GM23338 (cell line): ENCODE results near the gene TTC23. TPM values are rescaled to one million over a fixed set of nuclear protein-coding genes. Genes with fewer than 3 reads are reported as not detected.
A peak's percentile ranks its signal among the peaks of the same experiment; 100 is the strongest.

Experiments used
- ATAC-seq: fragments of 200-7000 bp; cut with Tn5 transposase; 3 replicates; pipeline ENCODE4 v1.9.1; 2020
- DNase-seq: peaks from one replicate; pipeline ENCODE4 v3.0.0-alpha.2; 2015; ENCODE audit warnings: low spot score
- H2AFZ ChIP-seq: fragments of 200-600 bp; sonication (generic); 2 replicates; pipeline ENCODE4 v1.8.0; 2016; ENCODE audit warnings: antibody characterized with exemption, mild to moderate bottlenecking, moderate library complexity
- H3F3A ChIP-seq: fragments of 200-600 bp; sonication (generic); replicated peaks from 2 replicates; pipeline ENCODE4 v1.8.0; 2017; ENCODE audit warnings: antibody characterized with exemption, mixed run types, low read depth
- H3K27ac ChIP-seq: fragments of 200-600 bp; sonication (generic); 2 replicates; pipeline ENCODE4 v1.6.1; 2016; ENCODE audit warnings: low read depth
- H3K27me3 ChIP-seq: fragments of 200-600 bp; sonication (generic); 2 replicates; pipeline ENCODE4 v1.8.0; 2016; ENCODE audit warnings: mild to moderate bottlenecking, mixed run types, moderate library complexity; ENCODE audit not compliant: insufficient read depth
- H3K36me3 ChIP-seq: fragments of 200-600 bp; sonication (generic); 2 replicates; pipeline ENCODE4 v1.8.0; 2016; ENCODE audit warnings: mild to moderate bottlenecking; ENCODE audit not compliant: insufficient read depth
- H3K4me1 ChIP-seq: fragments of 200-600 bp; sonication (generic); 2 replicates; pipeline ENCODE4 v1.8.0; 2016; ENCODE audit warnings: mild to moderate bottlenecking, moderate library complexity; ENCODE audit not compliant: insufficient read depth
- H3K4me2 ChIP-seq: fragments of 200-600 bp; sonication (generic); 2 replicates; pipeline ENCODE4 v1.7.1; 2017; ENCODE audit warnings: mixed run types
- H3K4me3 ChIP-seq: fragments of 200-600 bp; sonication (generic); 2 replicates; pipeline ENCODE4 v1.6.1; 2016; ENCODE audit warnings: mixed run types
- H3K79me2 ChIP-seq: fragments of 200-600 bp; sonication (generic); replicated peaks from 2 replicates; pipeline ENCODE4 v1.8.0; 2017; ENCODE audit warnings: mild to moderate bottlenecking; ENCODE audit not compliant: insufficient read depth
- H3K9me2 ChIP-seq: fragments of 200-600 bp; sonication (generic); 2 replicates; pipeline ENCODE4 v1.8.0; 2017; ENCODE audit not compliant: insufficient read depth
- H4K20me1 ChIP-seq: fragments of 200-600 bp; sonication (generic); replicated peaks from 2 replicates; pipeline ENCODE4 v1.8.0; 2017; ENCODE audit warnings: mild to moderate bottlenecking; ENCODE audit not compliant: insufficient read depth
- H3K27ac Mint-ChIP-seq: 2 replicates; pipeline ENCODE4 v1.8.0; 2020; ENCODE audit warnings: inconsistent platforms, mild to moderate bottlenecking, moderate library complexity, mixed read lengths
- H3K27me3 Mint-ChIP-seq: 3 replicates; pipeline ENCODE4 v1.8.0; 2022; ENCODE audit warnings: low read depth, mild to moderate bottlenecking, moderate library complexity, mixed read lengths, inconsistent platforms; ENCODE audit not compliant: insufficient read depth, poor library complexity
- H3K36me3 Mint-ChIP-seq: 3 replicates; pipeline ENCODE4 v1.8.0; 2021; ENCODE audit warnings: low read depth, mild to moderate bottlenecking, inconsistent platforms, moderate library complexity, mixed read lengths
- H3K4me1 Mint-ChIP-seq: 3 replicates; pipeline ENCODE4 v1.8.0; 2020; ENCODE audit warnings: mild to moderate bottlenecking, inconsistent platforms, mixed read lengths
- H3K4me3 Mint-ChIP-seq: 3 replicates; pipeline ENCODE4 v1.8.0; 2021; ENCODE audit warnings: moderate library complexity, mild to moderate bottlenecking, inconsistent platforms, mixed read lengths
- H3K9me3 Mint-ChIP-seq: 3 replicates; pipeline ENCODE4 v1.8.0; 2020; ENCODE audit warnings: moderate library complexity, mild to moderate bottlenecking, inconsistent platforms, mixed read lengths
- CREB1 ChIP-seq: fragments of 250-450 bp; sonication (Bioruptor Pico); IDR thresholded peaks from 2 replicates; pipeline ENCODE4 v1.5.0; 2020; ENCODE audit warnings: low read depth, mild to moderate bottlenecking, moderate library complexity
- ETS1 ChIP-seq: IDR thresholded peaks from 2 replicates; pipeline ENCODE4 v1.6.1; 2016; ENCODE audit warnings: antibody characterized with exemption
- EZH2 ChIP-seq: fragments of 200-600 bp; sonication (generic); IDR thresholded peaks from one replicate; pipeline ENCODE4 v1.8.0; 2017; ENCODE audit warnings: antibody characterized with exemption, mild to moderate bottlenecking, low read depth; ENCODE audit not compliant: unreplicated experiment
- EZH2phosphoT487 ChIP-seq: fragments of 200-600 bp; sonication (generic); IDR thresholded peaks from one replicate; pipeline ENCODE4 v1.8.1; 2018; ENCODE audit warnings: antibody characterized with exemption; ENCODE audit not compliant: unreplicated experiment
- JUNB ChIP-seq: IDR thresholded peaks from one replicate; pipeline ENCODE4 v1.6.1; 2016; ENCODE audit warnings: antibody characterized with exemption; ENCODE audit not compliant: unreplicated experiment
- NANOG ChIP-seq: IDR thresholded peaks from 2 replicates; pipeline ENCODE4 v1.6.1; 2016; ENCODE audit warnings: antibody characterized with exemption, borderline replicate concordance
- POLR2AphosphoS5 ChIP-seq: IDR thresholded peaks from 2 replicates; pipeline ENCODE4 v1.6.1; 2016; ENCODE audit warnings: antibody characterized with exemption, low read depth
- REST ChIP-seq: IDR thresholded peaks from one replicate; pipeline ENCODE4 v1.6.1; 2018; ENCODE audit warnings: antibody characterized with exemption; ENCODE audit not compliant: unreplicated experiment
- STAT1 ChIP-seq: IDR thresholded peaks from one replicate; pipeline ENCODE4 v1.6.1; 2016; ENCODE audit warnings: antibody characterized with exemption; ENCODE audit not compliant: unreplicated experiment
- ZNF114 ChIP-seq: fragments of 250-450 bp; sonication (Bioruptor Pico); IDR thresholded peaks from 2 replicates; pipeline ENCODE4 v1.5.0; 2020; ENCODE audit warnings: mild to moderate bottlenecking, moderate library complexity
- ZNF331 ChIP-seq: fragments of 250-450 bp; sonication (Bioruptor Pico); IDR thresholded peaks from 2 replicates; pipeline ENCODE4 v1.5.0; 2020; ENCODE audit warnings: low read depth, mild to moderate bottlenecking, moderate library complexity
- ZNF462 ChIP-seq: fragments of 250-450 bp; sonication (Bioruptor Pico); IDR thresholded peaks from 2 replicates; pipeline ENCODE4 v1.5.0; 2020; ENCODE audit warnings: mild to moderate bottlenecking, moderate library complexity
- polyA plus RNA-seq: library from polyadenylated mRNA; unstranded; fragments of >200 nt; fragmentation: Nextera tagmentation; extraction: Ambion mirVana; gene quantifications from 2 replicates; pipeline ENCODE4 v1.2.1, GENCODE V29; 2016
- total RNA-seq: library from RNA; depleted of rRNA; stranded (reverse); fragments of >200 nt; shearing (Covaris generic); gene quantifications from 2 replicates; pipeline ENCODE4 v1.2.3, GENCODE V29; 2014
- TF ChIP-seq, protein P1 (sequence below), 2 experiments: fragments of 200-600 bp in 1 of 2; sonication (generic) in 1 of 2; conservative IDR thresholded peaks; 2 replicates each; pipeline versions ENCODE4 v1.5.1 to v1.6.1; 2016 to 2017; ENCODE audit warnings: antibody characterized with exemption in 2 of 2, low read depth in 2 of 2, mild to moderate bottlenecking in 2 of 2, moderate library complexity in 1 of 2

Gene TTC23
- total and polyA plus RNA-seq, 2 experiments from 2014 or later: 6.3 to 25.2 TPM

GRCh38 chr15:99282121-99282520 is 32.7 kb upstream of the TTC23 start:
- no peak for ATAC-seq
- H3K36me3 ChIP-seq: no peaks in the 10 kb centered on the region
- H3K27ac Mint-ChIP-seq: peak overlapping the region; percentile 23; the same call in 1 of the 2 replicates

More at GRCh38 chr15:99282121-99282520, 32.7 kb upstream of the TTC23 start:
- H3K4me2 ChIP-seq: no peak overlapping the region
- H3F3A ChIP-seq: no peaks in the 10 kb centered on the region
- no peaks in the 10 kb centered on the region for H3K79me2 ChIP-seq
- no peak overlapping the region for H3K4me3 ChIP-seq
- peaks cover 5% of the 10 kb centered on the region for H3K27me3 Mint-ChIP-seq
- H3K4me1 ChIP-seq: no peaks in the 10 kb centered on the region
- H3K4me1 Mint-ChIP-seq: no peaks in the 10 kb centered on the region; the same call in 2 of the 3 replicates
- H3K36me3 Mint-ChIP-seq: no peaks in the 10 kb centered on the region
- no peaks in the 10 kb centered on the region for H3K9me2 ChIP-seq
- no peak overlapping the region for H3K27ac ChIP-seq
- H3K4me3 Mint-ChIP-seq: no peak overlapping the region
- no peak for TF ChIP-seq ETS1
- no peak for TF ChIP-seq EZH2
- TF ChIP-seq ZNF331 (CRISPR knock-in tag): no peak
- no peak for TF ChIP-seq JUNB
- TF ChIP-seq NANOG: no peak
- TF ChIP-seq STAT1: no peak
- no peak for TF ChIP-seq ZNF114
- no peak for TF ChIP-seq CREB1 (CRISPR knock-in tag)
- TF ChIP-seq, protein P1, sequence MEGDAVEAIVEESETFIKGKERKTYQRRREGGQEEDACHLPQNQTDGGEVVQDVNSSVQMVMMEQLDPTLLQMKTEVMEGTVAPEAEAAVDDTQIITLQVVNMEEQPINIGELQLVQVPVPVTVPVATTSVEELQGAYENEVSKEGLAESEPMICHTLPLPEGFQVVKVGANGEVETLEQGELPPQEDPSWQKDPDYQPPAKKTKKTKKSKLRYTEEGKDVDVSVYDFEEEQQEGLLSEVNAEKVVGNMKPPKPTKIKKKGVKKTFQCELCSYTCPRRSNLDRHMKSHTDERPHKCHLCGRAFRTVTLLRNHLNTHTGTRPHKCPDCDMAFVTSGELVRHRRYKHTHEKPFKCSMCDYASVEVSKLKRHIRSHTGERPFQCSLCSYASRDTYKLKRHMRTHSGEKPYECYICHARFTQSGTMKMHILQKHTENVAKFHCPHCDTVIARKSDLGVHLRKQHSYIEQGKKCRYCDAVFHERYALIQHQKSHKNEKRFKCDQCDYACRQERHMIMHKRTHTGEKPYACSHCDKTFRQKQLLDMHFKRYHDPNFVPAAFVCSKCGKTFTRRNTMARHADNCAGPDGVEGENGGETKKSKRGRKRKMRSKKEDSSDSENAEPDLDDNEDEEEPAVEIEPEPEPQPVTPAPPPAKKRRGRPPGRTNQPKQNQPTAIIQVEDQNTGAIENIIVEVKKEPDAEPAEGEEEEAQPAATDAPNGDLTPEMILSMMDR (conservative IDR thresholded peaks at IDR 0.05; ENCODE audit: low read depth in 2 of 2): no peak
- no peak for TF ChIP-seq ZNF462 (CRISPR knock-in tag)
- TF ChIP-seq EZH2phosphoT487: no peak
- TF ChIP-seq REST: no peak
- no peak for TF ChIP-seq POLR2AphosphoS5
- no peak for DNase-seq
- H2AFZ ChIP-seq: no peak overlapping the region
- no peaks in the 10 kb centered on the region for H4K20me1 ChIP-seq
- H3K27me3 ChIP-seq: no peaks in the 10 kb centered on the region
- no peaks in the 10 kb centered on the region for H3K9me3 Mint-ChIP-seq
